ENCODE data around the gene STARD3.

The STARD3 gene

DNA sequence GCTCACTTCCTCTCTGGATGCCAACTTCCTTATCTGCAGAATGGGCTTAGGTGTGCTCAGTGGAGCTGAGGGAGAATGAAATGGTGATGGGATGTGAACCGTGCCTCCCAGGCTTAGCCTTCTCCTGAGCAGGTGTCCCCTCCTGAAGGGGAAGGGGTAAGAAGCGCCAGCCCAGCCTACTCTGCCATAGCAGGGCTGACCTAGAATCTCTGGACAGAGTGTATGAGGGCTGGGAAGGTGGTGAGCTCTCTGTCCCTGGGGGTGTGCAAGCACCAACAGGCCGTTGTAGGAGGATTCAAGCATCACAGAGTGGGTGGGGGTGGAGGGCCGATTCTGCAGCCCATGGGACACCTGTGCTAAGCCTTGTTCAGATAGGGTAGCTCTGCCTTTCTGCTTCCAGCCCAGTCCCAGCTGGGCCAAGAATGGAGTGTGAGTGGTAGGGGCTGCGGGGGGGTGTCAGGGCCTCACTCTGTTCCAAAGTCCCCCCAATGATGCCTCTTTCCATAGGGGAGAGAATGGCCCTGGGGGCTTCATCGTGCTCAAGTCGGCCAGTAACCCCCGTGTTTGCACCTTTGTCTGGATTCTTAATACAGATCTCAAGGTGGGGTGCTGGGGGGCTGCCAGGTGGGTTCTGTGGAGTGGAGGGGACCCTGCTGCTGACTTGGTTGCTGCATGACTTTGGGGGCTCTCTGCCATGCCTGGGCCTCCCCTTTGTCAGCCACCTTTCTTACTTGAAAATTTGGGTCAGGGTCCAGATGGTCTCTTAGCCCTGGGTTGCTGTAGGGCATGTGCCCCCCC lies 25.0 kb downstream of the STARD3 start:
- no peak for DNase-seq

- no peak for DNase-seq
Measured at GRCh38 chr17:39662551-39663339, 25.8 kb downstream of the STARD3 start.

DNA sequence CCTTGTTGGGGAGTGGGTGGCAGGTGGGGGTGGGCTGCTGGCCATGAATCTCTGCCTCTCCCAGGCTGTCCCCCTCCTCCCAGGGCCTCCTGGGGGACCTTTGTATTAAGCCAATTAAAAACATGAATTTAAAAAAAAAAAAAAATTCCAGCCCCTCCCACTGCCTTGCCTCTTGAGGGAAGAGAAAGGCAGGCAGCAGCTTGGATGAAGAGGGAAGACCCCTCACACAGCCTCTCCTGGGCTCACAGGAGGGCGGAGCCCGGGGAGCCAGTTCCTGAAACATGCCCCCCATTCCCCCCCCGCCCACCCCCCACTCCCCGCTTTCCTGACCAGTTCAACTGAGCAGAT lies 26.4 kb downstream of the STARD3 start:
- no peak for DNase-seq

- no peak for DNase-seq
Measured at GRCh38 chr17:39663688-39664580, 27.0 kb downstream of the STARD3 start.

GRCh38 chr17:39664581-39665561 lies 27.9 kb downstream of the STARD3 start, which contains the start of gene TCAP:
TSS of gene TCAP (plus strand) at chr17:39665349. CDS start at chr17:39665360, 11 bp downstream.
- DNase-seq: no peak

DNA sequence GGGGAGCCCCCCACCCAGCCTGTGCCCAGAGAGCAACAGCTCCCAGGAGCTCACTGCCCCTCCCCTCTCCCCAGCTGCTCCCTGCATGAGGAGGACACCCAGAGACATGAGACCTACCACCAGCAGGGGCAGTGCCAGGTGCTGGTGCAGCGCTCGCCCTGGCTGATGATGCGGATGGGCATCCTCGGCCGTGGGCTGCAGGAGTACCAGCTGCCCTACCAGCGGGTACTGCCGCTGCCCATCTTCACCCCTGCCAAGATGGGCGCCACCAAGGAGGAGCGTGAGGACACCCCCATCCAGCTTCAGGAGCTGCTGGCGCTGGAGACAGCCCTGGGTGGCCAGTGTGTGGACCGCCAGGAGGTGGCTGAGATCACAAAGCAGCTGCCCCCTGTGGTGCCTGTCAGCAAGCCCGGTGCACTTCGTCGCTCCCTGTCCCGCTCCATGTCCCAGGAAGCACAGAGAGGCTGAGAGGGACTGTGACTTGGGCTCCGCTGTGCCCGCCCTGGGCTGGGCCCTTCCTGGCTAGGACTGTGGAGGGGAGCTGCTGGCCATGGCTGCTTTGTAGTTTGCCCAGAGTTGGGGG lies 28.8 kb downstream of the STARD3 start:
- DNase-seq: no peak

DNA sequence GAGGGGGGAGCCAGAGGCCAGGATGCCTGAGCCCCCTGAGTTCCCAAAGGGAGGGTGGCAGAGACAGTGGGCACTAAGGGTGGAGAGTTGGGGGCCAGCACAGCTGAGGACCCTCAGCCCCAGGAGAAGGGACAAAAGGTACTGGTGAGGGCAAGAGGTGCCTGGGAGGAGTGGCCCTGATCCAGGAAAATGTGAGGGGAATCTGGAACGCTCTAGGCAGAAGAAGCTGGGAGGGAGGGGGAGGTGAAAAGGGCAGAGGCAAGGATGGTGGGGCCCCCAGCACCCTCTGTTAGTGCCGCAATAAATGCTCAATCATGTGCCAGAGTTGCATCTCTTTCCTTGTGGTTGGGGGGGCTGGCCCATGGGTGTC lies 29.3 kb downstream of the STARD3 start:
- no peak for DNase-seq

- DNase-seq: no peak
Measured at GRCh38 chr17:39666601-39667261, 29.8 kb downstream of the STARD3 start.

- DNase-seq: no peak
Measured at GRCh38 chr17:39667262-39667944, 30.5 kb downstream of the STARD3 start.

- DNase-seq: no peak
Measured at GRCh38 chr17:39667945-39668924, 31.3 kb downstream of the STARD3 start, which contains the start of gene PNMT. TSS of gene PNMT (plus strand) at chr17:39668453. CDS start at chr17:39668476, 23 bp downstream.

GRCh38 chr17:39669897-39670735 lies 33.2 kb downstream of the STARD3 start:
- DNase-seq: no peak

- no peak for DNase-seq
Measured at GRCh38 chr17:39670746-39671145, 33.8 kb downstream of the STARD3 start.

DNA sequence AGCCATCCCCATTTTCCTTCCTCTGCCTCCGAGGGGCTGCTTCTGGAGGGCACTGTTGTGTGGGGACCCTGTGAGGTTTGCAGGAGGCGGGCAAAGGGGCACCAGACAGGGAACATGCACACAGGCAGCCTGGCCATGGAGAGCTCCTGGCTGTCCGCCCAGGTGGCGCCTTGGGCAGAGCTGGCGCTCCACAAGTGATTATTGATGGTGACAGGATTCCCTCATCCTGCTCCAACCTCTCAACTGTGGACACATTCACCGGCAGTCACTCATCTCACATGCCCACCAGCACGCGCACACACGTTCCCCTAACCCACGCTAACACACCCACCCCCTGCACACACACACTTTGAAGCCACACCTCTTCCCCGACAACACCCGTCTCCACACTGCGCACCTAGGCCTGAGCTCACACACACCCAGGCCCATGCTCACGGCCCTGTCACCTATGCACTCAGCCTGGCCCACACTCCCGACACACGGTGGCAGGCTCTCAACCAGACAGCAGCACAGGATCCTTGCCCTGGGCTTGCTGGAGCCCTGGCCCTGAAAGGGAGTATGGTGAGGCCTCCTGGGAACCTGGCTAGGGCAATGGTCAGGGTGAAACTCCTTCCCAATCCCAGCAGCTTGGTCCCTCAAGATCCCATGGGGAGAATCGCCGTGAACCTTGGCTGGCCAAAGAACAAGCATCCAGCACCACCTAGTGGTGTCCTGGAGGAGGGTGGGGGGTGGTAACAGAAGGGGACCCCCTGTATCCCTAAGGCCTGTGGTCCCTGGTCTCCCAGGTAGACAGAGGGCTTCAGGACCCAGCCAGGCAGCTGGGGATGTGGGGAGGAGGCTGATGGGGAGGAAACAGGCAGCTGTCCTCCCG lies 34.9 kb downstream of the STARD3 start:
- DNase-seq: peak; percentile 17

DNA sequence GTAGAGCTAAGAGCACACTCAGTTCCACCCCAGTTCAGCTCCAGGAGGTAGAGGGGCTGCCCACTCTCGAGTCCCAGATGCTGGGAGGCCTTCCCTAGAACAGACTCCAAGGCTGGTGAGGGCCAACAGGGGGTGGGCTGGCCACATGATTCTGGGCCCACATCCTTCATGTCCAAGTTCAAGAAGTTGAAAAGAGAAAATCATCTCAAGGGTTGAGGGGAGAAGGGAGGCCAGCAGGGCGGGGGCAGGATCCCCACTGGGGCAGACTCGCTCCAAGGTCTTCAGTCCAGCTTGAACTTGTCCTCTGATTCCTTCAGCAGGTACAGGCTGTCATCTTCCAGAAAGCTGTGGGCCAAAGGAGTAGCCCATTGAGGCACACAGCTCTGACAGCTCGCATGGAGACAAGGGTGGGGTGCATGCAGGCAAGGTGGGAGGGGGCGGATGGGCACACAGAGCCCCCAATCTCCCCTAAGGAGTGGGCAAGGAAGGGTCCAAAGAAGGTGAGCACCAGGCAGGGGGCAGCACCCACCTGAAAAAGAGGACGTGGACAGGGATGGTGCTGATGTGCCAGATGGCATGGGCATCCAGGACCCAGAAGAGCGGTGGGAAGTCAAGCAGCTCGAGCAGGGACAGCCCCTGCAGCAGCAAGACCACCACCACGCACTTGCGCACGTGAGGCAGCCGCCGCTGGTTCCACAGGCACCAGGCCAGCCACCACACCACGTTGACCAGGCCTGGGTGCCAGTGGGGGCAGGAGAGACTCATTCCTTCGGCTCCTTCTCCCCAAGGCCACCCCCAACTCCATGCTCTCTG lies 35.8 kb downstream of the STARD3 start:
- DNase-seq: no peak

DNA sequence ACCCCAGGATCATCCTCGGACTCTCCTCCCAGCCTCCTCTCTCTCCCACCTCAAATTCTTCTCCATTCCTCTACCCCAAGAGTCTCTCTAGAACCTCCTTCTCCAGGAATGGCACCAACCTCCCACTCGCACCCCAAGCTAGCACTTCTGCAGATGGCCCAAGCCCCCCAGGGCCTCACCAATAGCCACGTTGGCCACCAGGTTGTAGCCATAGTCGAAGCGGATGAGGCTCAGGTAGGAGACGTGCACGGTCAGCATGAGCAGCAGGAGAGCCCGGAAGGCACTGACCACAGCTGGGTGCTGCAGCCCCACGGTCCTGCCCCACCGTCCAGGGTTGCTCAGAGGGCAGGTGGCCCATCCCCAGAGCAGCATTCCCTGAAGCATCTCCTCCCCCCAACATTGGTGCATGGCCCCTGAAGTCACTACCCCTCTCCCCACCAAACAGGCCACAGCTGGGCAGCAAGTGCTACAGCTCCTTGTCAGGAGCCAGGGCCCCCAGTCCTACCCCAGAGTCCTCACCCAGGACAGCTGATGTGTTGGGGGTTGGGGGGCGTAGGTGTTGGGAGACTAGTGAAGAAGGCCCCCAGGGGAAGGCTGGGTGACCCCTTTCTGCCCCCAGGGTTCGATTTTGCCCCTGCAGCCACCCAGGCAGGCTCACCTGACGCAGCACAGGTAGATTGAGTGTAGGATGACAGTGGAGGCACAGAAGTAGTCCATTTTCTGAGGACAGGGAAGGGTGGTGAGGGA lies 36.6 kb downstream of the STARD3 start:
- DNase-seq: no peak

All from kidney glomerular epithelial cell (primary cell).